Sigmoid colon (tissue), 7 donors: ENCODE results near the gene FTHL17. TPM values are rescaled to one million over a fixed set of nuclear protein-coding genes. Genes with fewer than 3 reads are reported as not detected.
A peak's percentile ranks its signal among the peaks of the same experiment; 100 is the strongest.

Experiments
- DNase-seq: peaks from one replicate; pipeline ENCODE4 v3.0.0-alpha.2; 2019
- H3K27ac ChIP-seq, 4 donors: fragments of 200-600 bp; sonication (generic); one replicate each; pipeline ENCODE4 v1.5.1; 2016 to 2019; ENCODE audit warnings: mild to moderate bottlenecking in 1 of 4
- H3K27me3 ChIP-seq, 3 donors: fragments of 200-600 bp; sonication (generic); one replicate each; pipeline ENCODE4 v1.5.1; 2019; ENCODE audit warnings: mild to moderate bottlenecking in 1 of 3
- H3K36me3 ChIP-seq, 4 donors: fragments of 200-600 bp; sonication (generic); one replicate each; pipeline ENCODE4 v1.5.1; 2016 to 2019
- H3K4me1 ChIP-seq, 4 donors: fragments of 200-600 bp; sonication (generic); one replicate each; pipeline ENCODE4 v1.5.1; 2017 to 2019
- H3K4me3 ChIP-seq, 4 donors: fragments of 200-600 bp; sonication (generic); one replicate each; pipeline ENCODE4 v1.5.1; 2017 to 2019; ENCODE audit warnings: mild to moderate bottlenecking in 2 of 4, moderate library complexity in 1 of 4
- H3K9me3 ChIP-seq, 4 donors: fragments of 200-600 bp in 3 of 4; sonication (generic) in 3 of 4; one replicate each; pipeline versions ENCODE4 v1.5.1 to v1.6.1; 2013 to 2019
- CTCF ChIP-seq, 4 experiments: fragments of 450-650 bp in 3 of 4; fragments of 200-600 bp in 1 of 4; IDR thresholded peaks; one replicate each; pipeline ENCODE4 v1.5.1; 2016 to 2019; ENCODE audit warnings: antibody characterized with exemption in 4 of 4, mild to moderate bottlenecking in 3 of 4, moderate library complexity in 2 of 4
- EP300 ChIP-seq, 4 donors: sonication (generic); formaldehyde crosslinking; IDR thresholded peaks; one replicate each; pipeline ENCODE4 v1.6.1; 2017; ENCODE audit warnings: antibody characterized with exemption in 4 of 4
- POLR2A ChIP-seq, 2 donors: fragments of 450-650 bp; IDR thresholded peaks; one replicate each; pipeline ENCODE4 v1.6.1; 2016; ENCODE audit warnings: antibody characterized with exemption in 2 of 2, mild to moderate bottlenecking in 2 of 2, moderate library complexity in 2 of 2
- POLR2AphosphoS5 ChIP-seq, 4 donors: sonication (generic); formaldehyde crosslinking; IDR thresholded peaks; one replicate each; pipeline ENCODE4 v1.6.1; 2017; ENCODE audit warnings: antibody characterized with exemption in 4 of 4
- WGBS, 2 donors: extraction: QIAGEN DNeasy Blood & Tissue Kit; methylation state at CpG; one replicate each; pipeline ENCODE4 v1.1.7; 2013; 5-methylcytosine and 5-hydroxymethylcytosine counted together
- intact Hi-C: fragments of 100-400 bp; cut with DNase I; formaldehyde crosslinking; loops from one replicate; pipeline ENCODE4 v1.15.1; 2023
- polyA plus RNA-seq, 3 donors: library from polyadenylated mRNA; stranded (reverse); fragments of 200-250 nt; gene quantifications; one replicate each; pipeline ENCODE4 v1.2.3, GENCODE V29; 2013
- total RNA-seq, 4 donors: library from RNA; depleted of rRNA; stranded (reverse); fragments of >200 nt; gene quantifications; one replicate each; pipeline ENCODE4 v1.1.0, GENCODE V29; 2016
- donor health status: healthy with polysubstance abuse.
- donor health status: Bipolar disorder and iron deficiency.
- donor health status: healthy.

The FTHL17 gene
- total RNA-seq (not detected), polyA plus RNA-seq (not detected)

DNA sequence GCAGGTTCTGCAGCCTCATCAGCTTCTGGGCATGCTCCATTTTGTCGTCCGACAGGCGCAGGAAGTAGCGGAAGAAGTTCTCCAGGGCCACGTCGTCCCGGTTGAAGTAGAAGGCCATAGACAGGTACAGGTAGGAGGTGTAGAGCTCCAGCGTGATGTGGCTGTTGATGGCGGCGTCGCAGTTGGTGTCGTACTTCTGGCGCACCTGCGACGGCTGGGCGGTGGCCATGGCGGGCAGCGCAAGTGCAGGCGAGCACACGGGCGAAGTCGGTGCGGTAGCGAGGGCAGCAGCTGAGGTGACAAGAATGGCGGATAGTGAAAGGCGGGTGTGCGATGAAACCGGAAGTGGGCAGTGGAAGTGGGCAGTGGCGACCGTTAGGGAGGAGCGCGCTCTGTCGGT lies at the start of gene FTHL17:
TSS of gene FTHL17 (minus strand) at position 317 of the 400 bp plus-strand sequence. CDS start at position 229, 88 bp downstream.
- H3K4me1 ChIP-seq: no peaks in the 10 kb centered on the region
- WGBS, 2 donors: 96 to 98% methylated on average over 33 of the region's 33 CpGs
- no peak within 1 kb of the TSS for H3K27ac ChIP-seq
- no peaks in the 10 kb centered on the region for H3K36me3 ChIP-seq
- DNase-seq: no peak
- no peaks in the 10 kb centered on the region for H3K9me3 ChIP-seq
- TF ChIP-seq CTCF (IDR thresholded peaks at IDR 0.05) (no peak), POLR2AphosphoS5 (IDR thresholded peaks at IDR 0.05) (no peak), EP300 (IDR thresholded peaks at IDR 0.05) (no peak), POLR2A (IDR thresholded peaks at IDR 0.05) (no peak)
- H3K4me3 ChIP-seq: no peak within 1 kb of the TSS
- intact Hi-C loops: no loop called here
- H3K27me3 ChIP-seq: no peaks in the 10 kb centered on the region

- TF ChIP-seq POLR2AphosphoS5 (IDR thresholded peaks at IDR 0.05) (peak in 1 of 4 donors; percentile 19), CTCF (IDR thresholded peaks at IDR 0.05) (no peak), EP300 (IDR thresholded peaks at IDR 0.05) (no peak), POLR2A (IDR thresholded peaks at IDR 0.05) (no peak)
- Histone ChIP-seq H3K4me1 (peaks cover 0 to 10% (median 0%) of the 10 kb centered on the region in 4 donors), H3K9me3 (no peaks in the 10 kb centered on the region), H3K27me3 (no peaks in the 10 kb centered on the region), H3K36me3 (peaks cover 0 to 6% (median 0%) of the 10 kb centered on the region in 4 donors), H3K4me3 (no peak overlapping the region), H3K27ac (peak overlapping the region in 1 of 4 donors; percentile 14)
- 77 to 84% methylated on average over 4 of the region's 4 CpGs for WGBS, 2 donors
- no peak for DNase-seq
- intact Hi-C loops: loop anchor here (10.0 kb wide), 1 partner anchor 1832 kb away; no protein-coding TSS in a partner anchor
Observed at GRCh38 chrX:31117266-31117665, 45.4 kb upstream of the FTHL17 start.

- no peaks in the 10 kb centered on the region for H3K27me3 ChIP-seq
- DNase-seq: no peak
- intact Hi-C loops: loop anchor here (10.0 kb wide), 1 partner anchor 1831 kb away; no protein-coding TSS in a partner anchor
- peaks cover 0 to 10% (median 0%) of the 10 kb centered on the region in 4 donors for H3K4me1 ChIP-seq
- TF ChIP-seq POLR2AphosphoS5 (IDR thresholded peaks at IDR 0.05) (peak in 1 of 4 donors; percentile 1), EP300 (IDR thresholded peaks at IDR 0.05) (no peak), POLR2A (IDR thresholded peaks at IDR 0.05) (no peak), CTCF (IDR thresholded peaks at IDR 0.05) (no peak)
- H3K27ac ChIP-seq: peak overlapping the region in 1 of 4 donors; percentile 5
- no peak overlapping the region for H3K4me3 ChIP-seq
- no peaks in the 10 kb centered on the region for H3K36me3 ChIP-seq
- WGBS, 2 donors: 82 to 83% methylated on average over 4 of the region's 4 CpGs
- H3K9me3 ChIP-seq: no peaks in the 10 kb centered on the region
Observed at GRCh38 chrX:31115398-31115797, 43.6 kb upstream of the FTHL17 start.

GRCh38 chrX:31114858-31115257 lies 43.0 kb upstream of the FTHL17 start:
- Histone ChIP-seq H3K27me3 (no peaks in the 10 kb centered on the region), H3K4me3 (no peak overlapping the region), H3K4me1 (peaks cover 0 to 10% (median 0%) of the 10 kb centered on the region in 4 donors), H3K27ac (peak overlapping the region in 1 of 4 donors; percentile 5), H3K36me3 (no peaks in the 10 kb centered on the region), H3K9me3 (no peaks in the 10 kb centered on the region)
- no peak for DNase-seq
- 81 to 84% methylated on average over 2 of the region's 2 CpGs for WGBS, 2 donors
- TF ChIP-seq POLR2AphosphoS5 (IDR thresholded peaks at IDR 0.05): peak in 1 of 4 donors; percentile 6
- no peak for TF ChIP-seq EP300 (IDR thresholded peaks at IDR 0.05)
- intact Hi-C loops: loop anchor here (10.0 kb wide), 1 partner anchor 1830 kb away; no protein-coding TSS in a partner anchor

GRCh38 chrX:31112226-31112999 lies 40.6 kb upstream of the FTHL17 start:
- H3K4me1 ChIP-seq: peaks cover 0 to 10% (median 0%) of the 10 kb centered on the region in 4 donors
- H3K9me3 ChIP-seq: no peaks in the 10 kb centered on the region
- H3K27me3 ChIP-seq: no peaks in the 10 kb centered on the region
- no peaks in the 10 kb centered on the region for H3K36me3 ChIP-seq
- no peak for DNase-seq
- no peak for TF ChIP-seq POLR2A (IDR thresholded peaks at IDR 0.05)
- TF ChIP-seq POLR2AphosphoS5 (IDR thresholded peaks at IDR 0.05): no peak
- TF ChIP-seq CTCF (IDR thresholded peaks at IDR 0.05): no peak
- no peak for TF ChIP-seq EP300 (IDR thresholded peaks at IDR 0.05)
- no peak overlapping the region for H3K27ac ChIP-seq
- intact Hi-C loops: loop anchor here (10.0 kb wide), 1 partner anchor 1828 kb away; no protein-coding TSS in a partner anchor
- WGBS, 2 donors: 75 to 86% methylated on average over 5 of the region's 5 CpGs
- no peak overlapping the region for H3K4me3 ChIP-seq
